AML-193 (cell line): ENCODE results near the gene PDIA4.
A peak's percentile ranks its signal among the peaks of the same experiment; 100 is the strongest.

Source experiments
- DNase-seq, 2 experiments: peaks; one replicate each; lab custom pipeline; 2025; lab: John Stamatoyannopoulos, UW

The PDIA4 gene

GRCh38 chr7:148964483-148965267, 63.6 kb downstream of the PDIA4 start:
- DNase-seq = no peak

DNA sequence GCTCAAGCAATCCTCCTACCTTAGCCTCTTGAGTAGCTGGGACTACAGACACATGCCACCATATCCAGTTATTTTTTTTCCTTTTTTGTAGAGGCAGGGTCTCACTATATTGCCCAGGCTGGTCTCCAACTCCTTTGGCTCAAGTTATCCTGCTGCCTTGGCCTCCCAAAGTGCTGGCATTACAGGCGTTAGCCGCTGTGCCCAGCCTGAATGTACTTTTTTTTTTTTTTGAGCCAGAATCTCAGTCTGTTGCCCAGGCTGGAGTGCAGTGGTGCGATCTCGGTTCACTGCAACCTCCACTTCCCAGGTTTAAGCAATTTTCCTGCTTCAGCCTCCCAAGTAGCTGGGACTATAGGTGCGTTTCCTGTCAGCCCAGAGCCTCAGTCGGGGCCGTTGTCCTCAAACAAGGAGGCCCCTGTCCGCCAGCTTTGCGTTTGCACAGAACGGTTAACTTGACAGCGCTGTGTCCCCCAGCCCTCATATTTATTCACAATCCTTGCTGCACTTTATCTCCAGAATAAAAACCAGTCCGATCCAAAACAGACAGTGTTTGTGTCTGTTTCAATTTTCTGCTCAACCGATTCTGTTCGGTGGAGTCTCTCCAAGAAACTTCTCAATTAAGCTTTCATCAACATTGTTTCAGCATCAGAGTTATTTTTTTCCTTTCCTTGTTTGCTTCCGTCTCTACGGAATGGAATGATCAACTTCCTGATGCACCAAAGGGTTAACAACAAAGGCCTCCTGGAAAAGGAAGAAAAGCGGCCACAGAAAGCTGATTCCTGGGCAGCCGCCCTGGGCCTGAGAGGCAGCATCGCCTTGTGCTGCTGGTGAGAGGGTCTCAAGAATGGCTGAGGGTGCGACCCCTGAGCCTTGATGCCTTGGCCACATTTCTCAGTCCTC, 64.5 kb downstream of the PDIA4 start:
- DNase-seq = no peak

GRCh38 chr7:148962823-148963582, 65.3 kb downstream of the PDIA4 start:
- peak; percentile 67 for DNase-seq

- DNase-seq = no peak
These were observed 65.9 kb downstream of the PDIA4 start for GRCh38 chr7:148962440-148962822.

DNA sequence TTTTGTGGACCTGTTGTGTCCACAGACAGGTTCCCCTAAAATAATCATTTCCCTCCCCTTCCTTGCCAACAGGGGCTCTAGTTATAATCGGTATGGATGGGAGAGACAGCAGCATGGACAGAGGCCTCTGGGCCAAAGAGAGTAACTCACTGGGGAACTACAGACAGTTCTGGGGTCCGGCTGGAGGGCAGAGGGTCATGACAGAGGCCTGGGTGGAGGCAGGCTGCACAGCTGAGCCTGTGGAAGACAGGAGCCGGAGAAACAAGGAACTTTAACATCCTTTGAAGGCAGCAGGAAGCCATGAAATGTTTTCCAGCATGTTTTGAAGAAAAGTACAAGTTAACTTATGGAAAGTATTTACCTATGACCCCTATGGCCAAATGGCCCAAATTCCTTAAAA, 68.6 kb downstream of the PDIA4 start:
- DNase-seq = no peak

GRCh38 chr7:148958061-148958460, 70.2 kb downstream of the PDIA4 start:
- no peak for DNase-seq

DNA sequence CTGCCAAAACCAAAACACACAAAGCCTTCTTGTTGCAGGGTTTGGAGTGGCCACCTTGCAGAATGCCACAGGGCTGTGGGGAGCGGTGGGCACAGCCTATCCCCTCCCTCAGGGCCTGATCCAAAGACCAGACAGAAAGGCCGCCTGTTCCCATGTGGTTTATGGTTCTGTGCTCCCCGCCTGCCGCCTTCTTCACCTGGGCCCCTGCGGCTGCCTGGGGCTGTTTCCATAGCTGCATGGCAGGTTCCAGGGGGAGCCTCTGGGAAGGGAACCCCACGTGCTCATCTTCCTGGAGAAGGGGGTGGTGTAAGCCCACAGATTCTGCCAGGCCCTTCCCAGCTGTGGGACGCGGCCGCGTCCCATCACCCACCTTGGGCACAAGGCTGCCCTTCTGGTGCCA, 73.5 kb downstream of the PDIA4 start:
- DNase-seq = no peak

DNA sequence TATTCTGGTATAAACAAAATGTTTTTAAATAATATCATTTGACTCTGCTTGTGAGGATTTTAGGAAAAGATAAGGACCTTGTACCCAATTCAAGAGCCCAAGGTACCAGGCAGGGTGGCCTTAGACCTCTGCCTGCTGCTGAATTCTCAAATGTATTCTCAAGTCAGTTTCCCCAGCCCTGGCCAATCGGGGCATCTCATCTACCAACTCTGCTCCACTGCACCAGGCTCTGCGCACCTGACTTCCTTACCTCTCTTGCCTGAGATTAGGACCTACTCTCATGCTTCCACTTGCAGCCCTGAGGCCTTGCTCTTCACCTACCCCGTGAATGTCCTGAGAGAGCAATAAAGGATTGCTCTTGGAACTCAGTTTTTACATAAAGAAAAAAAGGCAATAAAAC, 74.6 kb downstream of the PDIA4 start:
- no peak for DNase-seq
